ENCODE data around the gene TEDC2. TPM values are rescaled to one million over a fixed set of nuclear protein-coding genes. Genes with fewer than 3 reads are reported as not detected.

Gene TEDC2
- total RNA-seq, 2 donors from 2014 or later = 2.4 to 24.0 TPM

DNA sequence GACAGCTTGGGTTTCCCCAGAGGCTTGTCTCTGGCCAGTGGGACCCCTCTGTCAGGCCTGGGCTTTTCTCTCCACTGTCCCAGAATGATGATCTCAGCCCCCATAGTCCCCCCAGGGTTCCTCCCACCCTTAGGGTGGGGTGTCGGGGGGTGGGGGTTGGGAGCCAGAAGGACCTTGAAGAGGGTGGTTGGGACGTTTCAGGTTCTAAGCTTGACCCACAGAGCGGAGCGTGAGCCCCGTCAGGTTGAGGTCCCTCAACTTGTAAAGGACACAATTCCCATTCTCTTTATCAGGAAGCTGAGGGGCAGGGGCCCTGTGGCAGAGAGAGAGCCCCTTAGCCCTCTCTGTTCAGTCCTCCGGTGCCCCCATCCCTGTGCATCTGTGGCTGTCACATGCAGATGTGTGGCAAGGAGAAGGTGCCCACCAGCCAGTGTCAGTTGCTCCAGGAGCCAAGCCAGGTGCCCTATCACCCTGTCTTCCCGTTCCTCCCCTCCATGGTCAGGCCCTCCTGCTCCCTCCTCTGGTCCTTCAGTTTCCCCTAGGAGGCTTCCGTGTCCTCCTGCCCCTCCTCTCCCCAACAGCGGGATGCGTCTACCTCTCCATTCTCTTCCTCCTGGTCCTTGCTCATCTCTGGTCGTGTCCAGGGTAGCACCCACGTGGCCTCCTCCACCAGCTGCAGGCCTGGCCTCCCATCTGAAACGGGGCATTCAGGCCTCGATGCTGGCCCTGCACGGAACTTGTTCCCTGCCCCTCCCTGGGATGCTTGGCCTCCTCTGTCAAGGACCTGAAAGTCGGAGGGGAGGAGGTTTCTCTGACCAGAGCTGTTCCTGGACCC lies 9.7 kb downstream of the TEDC2 start:
- DNase-seq = no peak

DNA sequence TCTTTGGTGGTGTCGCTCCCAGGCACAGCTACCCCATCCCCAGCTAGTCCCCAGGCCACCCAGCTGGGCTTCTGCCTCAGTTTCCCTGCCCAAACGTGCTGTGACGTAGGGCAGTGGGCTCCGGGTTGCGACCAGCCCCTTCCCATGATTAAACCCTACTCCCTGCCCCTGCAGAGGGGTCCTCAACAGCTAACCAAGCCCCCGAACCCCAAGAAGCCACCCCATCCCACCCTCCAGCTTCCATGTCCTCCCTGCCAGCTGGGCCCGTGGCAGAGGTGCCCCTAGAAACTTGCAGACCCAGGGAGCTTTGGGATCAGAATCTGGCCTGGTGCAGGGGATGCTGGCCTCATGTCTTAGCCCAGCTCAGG lies 10.3 kb downstream of the TEDC2 start:
- Histone ChIP-seq H3K4me1 (peaks cover 10% of the 10 kb centered on the region), H3K27me3 (peaks cover 62% of the 10 kb centered on the region), H3K27ac (no peak overlapping the region), H3K9ac (ENCODE audit: low read depth in 2 of 2, low read length in 2 of 2) (no peak overlapping the region), H3K36me3 (no peaks in the 10 kb centered on the region), H3K9me3 (no peaks in the 10 kb centered on the region), H3K4me3 (no peak overlapping the region)
- DNase-seq = no peak
- TF ChIP-seq, protein P1, sequence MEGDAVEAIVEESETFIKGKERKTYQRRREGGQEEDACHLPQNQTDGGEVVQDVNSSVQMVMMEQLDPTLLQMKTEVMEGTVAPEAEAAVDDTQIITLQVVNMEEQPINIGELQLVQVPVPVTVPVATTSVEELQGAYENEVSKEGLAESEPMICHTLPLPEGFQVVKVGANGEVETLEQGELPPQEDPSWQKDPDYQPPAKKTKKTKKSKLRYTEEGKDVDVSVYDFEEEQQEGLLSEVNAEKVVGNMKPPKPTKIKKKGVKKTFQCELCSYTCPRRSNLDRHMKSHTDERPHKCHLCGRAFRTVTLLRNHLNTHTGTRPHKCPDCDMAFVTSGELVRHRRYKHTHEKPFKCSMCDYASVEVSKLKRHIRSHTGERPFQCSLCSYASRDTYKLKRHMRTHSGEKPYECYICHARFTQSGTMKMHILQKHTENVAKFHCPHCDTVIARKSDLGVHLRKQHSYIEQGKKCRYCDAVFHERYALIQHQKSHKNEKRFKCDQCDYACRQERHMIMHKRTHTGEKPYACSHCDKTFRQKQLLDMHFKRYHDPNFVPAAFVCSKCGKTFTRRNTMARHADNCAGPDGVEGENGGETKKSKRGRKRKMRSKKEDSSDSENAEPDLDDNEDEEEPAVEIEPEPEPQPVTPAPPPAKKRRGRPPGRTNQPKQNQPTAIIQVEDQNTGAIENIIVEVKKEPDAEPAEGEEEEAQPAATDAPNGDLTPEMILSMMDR (IDR thresholded peaks at IDR 0.05) = no peak
- intact Hi-C loops (cut with DNase I) = no loop called here

More for the DNA sequence above, 9.7 kb downstream of the TEDC2 start:
- Histone ChIP-seq H3K9ac (ENCODE audit: low read depth in 2 of 2, low read length in 2 of 2) (no peak overlapping the region), H3K27me3 (peaks cover 62% of the 10 kb centered on the region), H3K4me3 (no peak overlapping the region), H3K4me1 (peaks cover 10% of the 10 kb centered on the region), H3K9me3 (no peaks in the 10 kb centered on the region), H3K36me3 (no peaks in the 10 kb centered on the region), H3K27ac (no peak overlapping the region)
- intact Hi-C loops (cut with DNase I) = no loop called here
- TF ChIP-seq, protein P1 (IDR thresholded peaks at IDR 0.05) = no peak

DNA sequence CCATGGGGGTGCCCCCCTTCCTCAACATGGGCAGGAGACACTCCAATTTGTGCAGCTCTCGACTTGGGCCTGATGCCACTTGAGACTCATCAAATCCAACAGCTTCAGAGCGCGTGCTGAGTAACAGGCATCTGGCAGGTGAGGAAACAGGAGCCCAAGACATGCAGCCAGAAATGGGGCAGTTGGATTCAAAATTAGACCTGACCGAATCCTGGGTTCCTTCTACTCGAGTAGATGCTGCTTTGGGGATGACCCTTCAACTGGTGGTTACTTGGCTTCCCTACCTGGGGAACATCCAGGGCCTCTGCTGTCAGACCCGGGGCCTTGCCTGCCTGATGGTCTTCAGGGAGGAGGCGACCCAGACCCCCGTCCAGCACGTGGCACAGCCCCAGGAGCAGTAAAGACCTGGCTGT lies 10.7 kb downstream of the TEDC2 start:
- Histone ChIP-seq H3K4me1 (peaks cover 11% of the 10 kb centered on the region), H3K36me3 (no peaks in the 10 kb centered on the region), H3K9me3 (no peaks in the 10 kb centered on the region), H3K9ac (ENCODE audit: low read depth in 2 of 2, low read length in 2 of 2) (peak overlapping the region in 1 of 2 donors; percentile 5), H3K4me3 (no peak overlapping the region), H3K27me3 (peaks cover 62% of the 10 kb centered on the region), H3K27ac (no peak overlapping the region)
- TF ChIP-seq, protein P1 (IDR thresholded peaks at IDR 0.05) = no peak
- no peak for DNase-seq
- intact Hi-C loops (cut with DNase I) = no loop called here

DNA sequence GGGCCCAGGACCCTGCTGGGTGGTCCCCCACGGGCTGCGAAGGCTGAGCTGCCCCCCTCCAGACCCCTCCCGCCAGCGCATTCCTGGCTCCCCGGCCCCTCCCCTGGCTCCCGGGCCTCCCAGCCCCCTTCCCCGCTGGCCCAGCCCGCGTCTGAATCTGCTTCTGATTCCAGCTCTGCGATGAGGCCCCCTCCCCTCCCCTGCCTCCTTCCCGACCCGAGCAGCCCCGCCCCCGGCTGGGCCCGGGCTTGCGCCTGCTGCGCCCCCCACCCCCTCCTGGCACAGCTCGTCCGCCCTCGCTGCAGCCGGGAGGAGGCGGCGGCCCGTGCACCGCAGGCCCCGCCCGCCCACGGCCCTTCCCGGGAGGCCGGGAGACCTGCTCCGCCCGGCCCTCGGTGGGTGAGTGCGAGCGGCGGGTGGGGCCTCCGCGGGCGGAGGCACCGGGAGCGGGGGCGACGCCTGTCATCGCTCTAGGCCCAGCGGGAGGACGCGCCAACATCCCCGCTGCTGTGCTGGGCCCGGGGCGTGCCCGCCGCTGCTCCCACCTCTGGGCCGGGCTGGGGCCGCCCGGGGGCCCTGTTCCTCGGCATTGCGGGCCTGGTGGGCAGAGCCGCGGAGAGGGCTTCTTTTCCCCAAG lies 11.2 kb downstream of the TEDC2 start, which contains the start of gene NTN3:
NTN3 (plus strand) TSS at position 282 of the 637 bp plus-strand sequence. CDS start 405 bp downstream, outside the sequence.
- Histone ChIP-seq H3K27me3 (peaks cover 62% of the 10 kb centered on the region), H3K36me3 (no peaks in the 10 kb centered on the region), H3K9me3 (no peaks in the 10 kb centered on the region), H3K27ac (no peak within 1 kb of the TSS), H3K9ac (ENCODE audit: low read depth in 2 of 2, low read length in 2 of 2) (peak within 1 kb of the TSS in 1 of 2 donors; percentile 5), H3K4me3 (peak within 1 kb of the TSS; percentile 11), H3K4me1 (peaks cover 16% of the 10 kb centered on the region)
- no peak for DNase-seq
- TF ChIP-seq, protein P1 (IDR thresholded peaks at IDR 0.05) = no peak
- intact Hi-C loops (cut with DNase I) = no loop called here

DNA sequence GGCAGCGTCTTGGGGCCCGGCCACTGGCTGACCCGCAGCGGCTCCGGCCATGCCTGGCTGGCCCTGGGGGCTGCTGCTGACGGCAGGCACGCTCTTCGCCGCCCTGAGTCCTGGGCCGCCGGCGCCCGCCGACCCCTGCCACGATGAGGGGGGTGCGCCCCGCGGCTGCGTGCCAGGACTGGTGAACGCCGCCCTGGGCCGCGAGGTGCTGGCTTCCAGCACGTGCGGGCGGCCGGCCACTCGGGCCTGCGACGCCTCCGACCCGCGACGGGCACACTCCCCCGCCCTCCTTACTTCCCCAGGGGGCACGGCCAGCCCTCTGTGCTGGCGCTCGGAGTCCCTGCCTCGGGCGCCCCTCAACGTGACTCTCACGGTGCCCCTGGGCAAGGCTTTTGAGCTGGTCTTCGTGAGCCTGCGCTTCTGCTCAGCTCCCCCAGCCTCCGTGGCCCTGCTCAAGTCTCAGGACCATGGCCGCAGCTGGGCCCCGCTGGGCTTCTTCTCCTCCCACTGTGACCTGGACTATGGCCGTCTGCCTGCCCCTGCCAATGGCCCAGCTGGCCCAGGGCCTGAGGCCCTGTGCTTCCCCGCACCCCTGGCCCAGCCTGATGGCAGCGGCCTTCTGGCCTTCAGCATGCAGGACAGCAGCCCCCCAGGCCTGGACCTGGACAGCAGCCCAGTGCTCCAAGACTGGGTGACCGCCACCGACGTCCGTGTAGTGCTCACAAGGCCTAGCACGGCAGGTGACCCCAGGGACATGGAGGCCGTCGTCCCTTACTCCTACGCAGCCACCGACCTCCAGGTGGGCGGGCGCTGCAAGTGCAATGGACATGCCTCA lies 12.0 kb downstream of the TEDC2 start:
- DNase-seq = no peak
- H3K4me1 ChIP-seq = peaks cover 17% of the 10 kb centered on the region
- TF ChIP-seq, protein P1 (IDR thresholded peaks at IDR 0.05) = no peak
- H3K4me3 ChIP-seq = peak overlapping the region; percentile 11
- H3K36me3 ChIP-seq = no peaks in the 10 kb centered on the region
- H3K27ac ChIP-seq = no peak overlapping the region
- peaks cover 62% of the 10 kb centered on the region for H3K27me3 ChIP-seq
- H3K9me3 ChIP-seq = no peaks in the 10 kb centered on the region
- no peak overlapping the region for H3K9ac ChIP-seq (ENCODE audit: low read depth in 2 of 2, low read length in 2 of 2)
- intact Hi-C loops (cut with DNase I) = no loop called here

Data from colonic mucosa (tissue), 4 donors.